SK-N-MC (cell line): ENCODE results near the gene AGBL1.

Experiments used
- DNase-seq: peaks from one replicate; pipeline ENCODE4 v3.0.0-alpha.2; 2011; ENCODE audit warnings: low read depth, low spot score
- H3K27ac ChIP-seq: fragments of 200-600 bp; sonication (generic); 2 replicates; pipeline ENCODE4 v1.5.1; 2016; ENCODE audit warnings: mixed run types
- H3K36me3 ChIP-seq: fragments of 200-600 bp; sonication (generic); 2 replicates; pipeline ENCODE4 v1.6.1; 2017; ENCODE audit warnings: antibody characterized with exemption, low read length, mixed read lengths; ENCODE audit not compliant: insufficient read depth
- H3K4me3 ChIP-seq: fragments of 200-600 bp; sonication (generic); 2 replicates; pipeline ENCODE4 v1.5.1; 2016
- H3K9ac ChIP-seq: fragments of 200-600 bp; sonication (generic); 2 replicates; pipeline ENCODE4 v1.8.0; 2017; ENCODE audit warnings: mixed run types, mixed read lengths; ENCODE audit not compliant: insufficient read length
- H3K9me3 ChIP-seq: fragments of 200-600 bp; sonication (generic); 2 replicates; pipeline ENCODE4 v1.6.1; 2017; ENCODE audit warnings: low read depth, mild to moderate bottlenecking, antibody characterized with exemption, low read length, moderate library complexity, mixed read lengths
- EZH2 ChIP-seq: fragments of 200-600 bp; sonication (generic); IDR thresholded peaks from one replicate; pipeline ENCODE4 v1.6.1; 2017; ENCODE audit warnings: antibody characterized with exemption
- FOXP2 ChIP-seq: optimal IDR thresholded peaks from 2 replicates; pipeline ENCODE3; 2011; ENCODE audit warnings: mild to moderate bottlenecking, moderate library complexity; ENCODE audit not compliant: insufficient read depth; ENCODE audit errors: extremely low read length, control extremely low read depth
- POLR2AphosphoS5 ChIP-seq: IDR thresholded peaks from 2 replicates; pipeline ENCODE4 v1.6.1; 2012; ENCODE audit warnings: mild to moderate bottlenecking, low read depth, low read length, borderline replicate concordance

The AGBL1 gene

DNA sequence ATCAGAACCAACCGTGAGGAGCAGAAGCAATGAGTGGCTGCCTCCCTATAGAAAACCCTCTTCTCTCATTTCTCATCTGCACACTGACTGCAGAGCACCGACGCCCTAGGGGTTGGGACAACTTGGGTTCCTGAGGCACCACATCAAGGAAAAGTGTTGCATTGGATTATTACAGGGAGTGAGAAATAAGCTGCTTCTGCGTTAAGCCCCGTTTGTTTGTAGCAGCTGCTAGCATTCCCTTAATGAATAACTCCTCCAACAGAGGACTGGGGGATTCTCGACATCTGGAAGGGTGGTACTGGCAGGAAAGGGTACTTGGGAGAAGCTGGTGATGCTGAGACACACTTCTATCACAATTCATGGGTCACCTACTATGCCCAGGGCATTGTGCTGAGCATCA, 25.3 kb upstream of the AGBL1 start:
- no peak for TF ChIP-seq POLR2AphosphoS5
- TF ChIP-seq EZH2: no peak
- no peak for TF ChIP-seq FOXP2
- DNase-seq: no peak
- H3K27ac ChIP-seq: no peak overlapping the region
- H3K9me3 ChIP-seq: no peaks in the 10 kb centered on the region
- H3K9ac ChIP-seq: no peak overlapping the region
- H3K36me3 ChIP-seq: no peaks in the 10 kb centered on the region
- no peak overlapping the region for H3K4me3 ChIP-seq

DNA sequence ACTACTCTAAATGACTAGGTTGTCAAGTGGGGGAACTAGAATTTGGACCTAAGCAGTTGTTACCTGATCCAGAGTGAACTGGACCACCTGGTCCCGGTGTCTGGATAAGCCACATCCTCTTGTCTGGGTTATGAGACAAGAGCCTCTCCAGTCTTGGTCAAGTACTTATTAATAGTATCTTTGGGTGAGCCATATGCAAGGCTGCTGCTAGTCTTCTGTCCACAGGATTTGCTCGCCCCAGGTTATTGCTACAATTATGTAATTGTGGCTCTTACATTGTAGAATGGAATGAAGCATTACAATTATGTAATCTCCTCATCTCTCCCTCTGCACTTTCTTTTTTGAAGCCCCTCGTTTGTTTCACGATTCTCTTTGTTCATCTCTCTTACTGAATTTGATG, 24.0 kb upstream of the AGBL1 start:
- H3K27ac ChIP-seq: no peak overlapping the region
- no peaks in the 10 kb centered on the region for H3K9me3 ChIP-seq
- H3K36me3 ChIP-seq: no peaks in the 10 kb centered on the region
- TF ChIP-seq EZH2 (no peak), POLR2AphosphoS5 (no peak), FOXP2 (no peak)
- no peak overlapping the region for H3K4me3 ChIP-seq
- no peak overlapping the region for H3K9ac ChIP-seq
- no peak for DNase-seq

DNA sequence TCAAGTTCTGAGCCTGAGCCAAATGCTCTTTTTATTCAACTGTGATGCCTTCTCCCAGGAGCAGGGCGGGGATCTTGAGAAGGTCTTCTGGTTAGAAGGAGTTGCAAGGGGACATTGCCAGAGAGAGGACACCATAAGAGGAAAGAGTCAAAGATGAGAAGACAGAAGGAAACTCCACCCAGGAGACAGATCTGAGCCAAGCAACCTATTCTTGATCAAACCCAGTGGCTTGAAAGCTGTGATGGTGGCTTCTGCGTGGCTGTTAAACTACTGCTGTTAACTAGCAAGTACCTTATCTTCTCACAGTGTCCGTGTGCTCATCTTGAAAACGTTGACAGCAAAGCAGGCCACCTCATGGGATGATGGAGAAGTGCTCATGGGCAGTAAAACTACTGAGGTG, 19.8 kb upstream of the AGBL1 start:
- Histone ChIP-seq H3K36me3 (no peaks in the 10 kb centered on the region), H3K4me3 (no peak overlapping the region), H3K27ac (no peak overlapping the region), H3K9ac (no peak overlapping the region), H3K9me3 (no peaks in the 10 kb centered on the region)
- DNase-seq: no peak
- TF ChIP-seq EZH2 (no peak), FOXP2 (no peak), POLR2AphosphoS5 (no peak)

GRCh38 chr15:86060674-86061073, 19.0 kb upstream of the AGBL1 start:
- Histone ChIP-seq H3K4me3 (no peak overlapping the region), H3K9ac (no peak overlapping the region), H3K36me3 (no peaks in the 10 kb centered on the region), H3K27ac (no peak overlapping the region), H3K9me3 (no peaks in the 10 kb centered on the region)
- no peak for TF ChIP-seq EZH2
- no peak for TF ChIP-seq POLR2AphosphoS5
- no peak for TF ChIP-seq FOXP2
- DNase-seq: no peak

GRCh38 chr15:86061581-86061980, 18.1 kb upstream of the AGBL1 start:
- H3K9me3 ChIP-seq: no peaks in the 10 kb centered on the region
- no peak for TF ChIP-seq EZH2
- no peak for TF ChIP-seq FOXP2
- no peak for TF ChIP-seq POLR2AphosphoS5
- H3K36me3 ChIP-seq: no peaks in the 10 kb centered on the region
- no peak overlapping the region for H3K4me3 ChIP-seq
- H3K27ac ChIP-seq: no peak overlapping the region
- no peak overlapping the region for H3K9ac ChIP-seq
- no peak for DNase-seq

DNA sequence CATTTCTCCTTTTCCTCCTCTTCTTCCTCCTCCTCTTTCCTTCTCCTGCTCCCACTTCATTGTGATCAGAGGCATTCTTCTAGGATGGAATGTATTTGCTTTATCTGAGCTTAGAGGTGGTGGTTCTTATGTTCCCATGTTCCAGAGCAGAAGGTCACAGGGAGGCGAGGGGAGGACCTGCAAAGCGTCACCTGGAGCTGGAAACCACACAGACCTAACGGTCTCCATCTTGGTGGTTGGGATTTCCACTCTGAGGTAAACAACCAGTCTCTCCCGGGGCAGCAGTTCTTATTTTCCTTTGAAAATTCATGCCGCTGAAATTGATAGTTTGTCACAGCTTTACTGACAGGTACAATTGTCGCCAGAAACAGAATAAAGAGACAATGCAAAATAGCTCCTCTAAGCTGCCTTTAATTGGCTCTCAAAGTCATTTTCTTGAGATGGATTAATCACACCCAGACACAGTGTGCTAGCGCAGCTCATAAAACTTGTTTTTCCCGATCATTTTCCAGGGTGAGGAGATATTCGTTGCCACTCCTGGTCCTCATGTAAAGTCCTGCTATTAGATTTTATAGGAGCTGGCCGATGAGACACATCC, 16.9 kb upstream of the AGBL1 start:
- TF ChIP-seq EZH2 (no peak), FOXP2 (no peak), POLR2AphosphoS5 (no peak)
- no peak overlapping the region for H3K9ac ChIP-seq
- DNase-seq: no peak
- no peaks in the 10 kb centered on the region for H3K36me3 ChIP-seq
- no peak overlapping the region for H3K27ac ChIP-seq
- no peaks in the 10 kb centered on the region for H3K9me3 ChIP-seq
- no peak overlapping the region for H3K4me3 ChIP-seq

DNA sequence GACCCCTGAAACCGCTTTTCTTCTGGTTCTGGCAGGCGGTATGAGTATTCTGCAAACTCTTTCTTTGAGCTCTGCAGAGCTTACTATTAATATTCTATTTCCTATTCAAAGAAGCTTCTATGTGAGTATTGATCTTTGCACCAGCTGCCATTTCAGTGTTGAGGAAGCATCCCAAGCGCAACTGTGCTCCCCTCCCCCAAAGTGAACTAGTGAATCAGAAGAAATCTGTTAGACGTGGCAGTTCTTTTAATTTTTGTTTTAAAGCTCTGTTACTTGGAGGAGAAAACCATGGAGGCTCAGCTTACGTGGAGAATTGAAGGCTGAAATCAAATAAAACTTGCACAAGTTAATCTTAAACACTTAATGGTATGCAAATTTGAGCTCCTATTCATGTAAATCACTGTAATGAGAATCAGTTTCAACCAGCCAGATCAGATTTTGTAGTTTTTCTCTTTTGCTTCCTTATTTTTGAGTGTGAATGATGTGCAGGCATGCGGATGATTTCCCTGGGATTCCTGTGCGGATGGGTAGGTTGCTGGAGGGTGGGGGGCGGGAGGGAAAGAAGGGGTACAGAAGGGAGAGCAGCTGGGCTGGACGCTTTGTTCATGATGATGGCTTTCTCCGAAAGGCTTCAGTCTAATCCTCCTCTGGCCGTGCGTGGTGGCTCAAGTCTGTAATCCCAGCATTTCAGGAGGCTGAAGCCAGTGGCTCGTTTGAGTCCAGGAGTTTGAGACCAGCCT, 16.1 kb upstream of the AGBL1 start:
- DNase-seq: no peak
- no peak for TF ChIP-seq EZH2
- TF ChIP-seq FOXP2: no peak
- no peak for TF ChIP-seq POLR2AphosphoS5
- Histone ChIP-seq H3K9ac (no peak overlapping the region), H3K4me3 (no peak overlapping the region), H3K27ac (no peak overlapping the region), H3K9me3 (no peaks in the 10 kb centered on the region), H3K36me3 (no peaks in the 10 kb centered on the region)

DNA sequence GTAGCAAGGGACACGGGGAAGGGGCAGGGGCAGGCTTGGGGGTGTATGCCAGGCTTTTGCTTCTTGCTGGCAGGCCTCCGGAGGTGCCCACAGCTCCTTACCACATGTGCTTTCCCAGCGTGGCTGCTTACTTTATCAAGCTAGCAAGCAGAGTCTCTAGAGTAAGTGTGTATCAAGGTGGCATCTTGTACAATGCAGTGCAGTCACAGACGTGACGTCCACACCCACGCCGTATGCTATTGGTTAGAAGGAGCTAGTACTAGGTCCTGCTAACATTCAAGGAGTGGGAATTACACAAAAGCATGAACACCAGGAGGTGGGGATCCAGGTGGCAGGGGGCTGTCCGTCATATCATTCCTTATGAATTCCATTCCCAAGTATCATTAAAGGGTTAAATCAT, 15.3 kb upstream of the AGBL1 start:
- TF ChIP-seq POLR2AphosphoS5 (no peak), FOXP2 (no peak), EZH2 (no peak)
- Histone ChIP-seq H3K36me3 (no peaks in the 10 kb centered on the region), H3K4me3 (no peak overlapping the region), H3K27ac (no peak overlapping the region), H3K9ac (no peak overlapping the region), H3K9me3 (no peaks in the 10 kb centered on the region)
- no peak for DNase-seq
